Small intestine (tissue), 7 donors: Measurements from ENCODE around the gene XPO6. TPM values are rescaled to one million over a fixed set of nuclear protein-coding genes. Genes with fewer than 3 reads are reported as not detected.

Source experiments
- DNase-seq, 2 donors: peaks; one replicate each; pipeline versions ENCODE4 v3.0.0 to v3.0.0-alpha.2; 2013
- FAIRE-seq: peaks from 2 replicates; lab custom pipeline; 2012; peaks lifted over from hg19 to GRCh38; lab: Jason Lieb, UNC
- H3K27ac ChIP-seq, 3 donors: one replicate each; pipeline ENCODE4 v1.5.1; 2013; ENCODE audit warnings: low read length in 2 of 3, mild to moderate bottlenecking in 2 of 3, control low read depth in 1 of 3, inconsistent platforms in 1 of 3, low read depth in 1 of 3, moderate library complexity in 1 of 3
- H3K27me3 ChIP-seq, 3 donors: one replicate each; pipeline ENCODE4 v1.6.1; 2013; ENCODE audit warnings: low read length in 3 of 3, inconsistent platforms in 1 of 3; ENCODE audit not compliant: control insufficient read depth in 3 of 3, insufficient read depth in 3 of 3
- H3K36me3 ChIP-seq, 3 donors: one replicate each; pipeline ENCODE4 v1.6.1; 2013; ENCODE audit warnings: low read length in 3 of 3, inconsistent platforms in 1 of 3, low read depth in 1 of 3, mild to moderate bottlenecking in 1 of 3, moderate library complexity in 1 of 3; ENCODE audit not compliant: control insufficient read depth in 3 of 3, insufficient read depth in 2 of 3
- H3K4me1 ChIP-seq, 3 donors: one replicate each; pipeline ENCODE4 v1.6.1; 2013; ENCODE audit warnings: low read length in 2 of 3, inconsistent platforms in 1 of 3, low read depth in 1 of 3, mild to moderate bottlenecking in 1 of 3, moderate library complexity in 1 of 3; ENCODE audit not compliant: control insufficient read depth in 3 of 3, insufficient read depth in 2 of 3
- H3K4me3 ChIP-seq, 3 donors: one replicate each; pipeline ENCODE4 v1.5.1; 2013; ENCODE audit warnings: low read length in 3 of 3, control low read depth in 1 of 3, inconsistent platforms in 1 of 3, low read depth in 1 of 3, mild to moderate bottlenecking in 1 of 3, moderate library complexity in 1 of 3
- H3K9me3 ChIP-seq, 2 donors: one replicate each; pipeline ENCODE4 v1.6.1; 2013; ENCODE audit warnings: low read depth in 1 of 2, low read length in 1 of 2; ENCODE audit not compliant: control insufficient read depth in 2 of 2, insufficient read depth in 1 of 2
- WGBS, 3 donors: extraction: QIAGEN DNeasy Blood & Tissue Kit; methylation state at CpG; one replicate each; pipeline ENCODE4 v1.1.7; 2013; 5-methylcytosine and 5-hydroxymethylcytosine counted together
- polyA plus RNA-seq, 4 donors: library from polyadenylated mRNA; stranded (reverse) in 3 of 4; unstranded in 1 of 4; fragments of 200-250 nt in 3 of 4; fragments of 120-200 nt in 1 of 4; gene quantifications; one replicate each; pipeline versions ENCODE4 v1.2.1 to v1.2.3, GENCODE V29; 2013
- donor health status: healthy with polysubstance abuse.
- donor health status: control.
- donor health status: control.
- donor health status: Bipolar disorder and iron deficiency.
- donor health status: healthy.

Gene XPO6
- polyA plus RNA-seq, 4 donors, result 51.1 to 78.1 (median 56.7) TPM

DNA sequence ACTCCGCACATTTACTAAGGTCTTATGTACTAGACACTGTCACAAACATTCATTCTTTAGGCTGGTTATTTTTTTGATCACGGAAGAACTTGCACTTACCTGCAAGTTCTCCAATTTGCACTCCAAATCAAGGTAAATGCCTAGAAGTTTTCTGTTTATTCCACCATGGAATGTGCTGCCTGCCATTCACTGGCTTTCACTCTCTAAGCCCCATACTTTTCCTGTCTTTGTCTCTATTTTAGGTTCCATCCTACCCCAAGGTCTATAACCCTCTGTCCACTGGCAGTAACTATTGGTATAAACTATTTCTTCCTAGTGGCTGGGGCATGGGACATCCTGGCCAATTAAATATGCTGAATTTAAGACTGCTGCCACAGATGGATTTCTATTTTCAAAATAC lies 15.9 kb downstream of the XPO6 start:
- Histone ChIP-seq H3K4me1 (peaks cover 3 to 14% (median 3%) of the 10 kb centered on the region in 3 donors), H3K9me3 (no peaks in the 10 kb centered on the region), H3K27me3 (no peaks in the 10 kb centered on the region), H3K4me3 (no peak overlapping the region), H3K36me3 (peaks cover 4 to 15% (median 6%) of the 10 kb centered on the region in 3 donors), H3K27ac (no peak overlapping the region)
- no peak for DNase-seq
- WGBS, 3 donors, result 97 to 98% (median 98%) methylated on average over 2 of the region's 2 CpGs
- FAIRE-seq, result no peak

DNA sequence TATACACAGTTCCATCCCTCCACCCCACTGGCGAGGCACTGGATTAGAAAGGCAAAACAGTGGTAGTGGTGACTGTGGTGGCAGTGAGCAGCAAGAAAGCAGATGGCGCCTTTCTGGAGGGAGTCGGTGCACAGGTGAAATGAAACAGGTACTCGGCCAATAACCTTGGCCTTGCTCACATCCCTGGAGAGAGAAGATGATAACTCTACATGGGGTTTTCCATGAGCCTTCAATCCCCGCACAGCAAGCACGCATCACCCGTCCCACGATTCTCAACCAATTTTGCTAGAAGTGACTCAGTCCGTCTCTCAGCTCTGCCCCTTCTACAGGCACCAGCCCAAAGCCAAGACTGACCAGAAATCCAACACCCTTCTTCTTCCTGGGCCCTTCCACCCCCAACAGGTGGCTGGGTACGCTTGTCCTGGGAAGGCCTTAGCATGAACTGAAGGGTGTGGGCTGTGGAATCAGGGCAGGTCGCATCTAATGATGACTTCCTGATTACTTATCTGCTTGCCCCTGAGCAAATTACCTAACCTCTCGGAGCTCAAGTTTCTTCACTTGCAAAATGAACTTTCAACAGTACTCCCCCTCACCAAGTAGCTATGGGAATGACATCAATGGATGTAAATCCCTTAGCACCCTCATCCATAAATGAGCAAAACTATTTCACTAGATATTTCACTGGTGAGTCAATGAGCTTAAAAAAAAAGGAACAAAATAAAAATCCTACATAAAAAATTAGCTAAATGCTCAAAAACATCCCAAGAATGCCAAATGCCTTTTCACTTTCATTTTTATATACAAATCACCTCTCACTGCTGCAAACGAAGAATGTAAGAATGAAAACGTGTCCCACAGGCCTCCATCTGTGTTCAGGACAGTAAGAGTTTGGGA lies 18.0 kb downstream of the XPO6 start:
- WGBS, 3 donors, result 53 to 61% (median 57%) methylated on average over 14 of the region's 14 CpGs
- no peaks in the 10 kb centered on the region for H3K9me3 ChIP-seq
- H3K4me1 ChIP-seq, result peaks cover 3 to 16% (median 3%) of the 10 kb centered on the region in 3 donors
- H3K27me3 ChIP-seq, result no peaks in the 10 kb centered on the region
- H3K36me3 ChIP-seq, result peaks cover 2 to 20% (median 6%) of the 10 kb centered on the region in 3 donors
- no peak for FAIRE-seq
- H3K27ac ChIP-seq, result peak overlapping the region in 2 of 3 donors; percentile 59 to 72
- peak in 1 of 2 donors; percentile 66 for DNase-seq
- no peak overlapping the region for H3K4me3 ChIP-seq

DNA sequence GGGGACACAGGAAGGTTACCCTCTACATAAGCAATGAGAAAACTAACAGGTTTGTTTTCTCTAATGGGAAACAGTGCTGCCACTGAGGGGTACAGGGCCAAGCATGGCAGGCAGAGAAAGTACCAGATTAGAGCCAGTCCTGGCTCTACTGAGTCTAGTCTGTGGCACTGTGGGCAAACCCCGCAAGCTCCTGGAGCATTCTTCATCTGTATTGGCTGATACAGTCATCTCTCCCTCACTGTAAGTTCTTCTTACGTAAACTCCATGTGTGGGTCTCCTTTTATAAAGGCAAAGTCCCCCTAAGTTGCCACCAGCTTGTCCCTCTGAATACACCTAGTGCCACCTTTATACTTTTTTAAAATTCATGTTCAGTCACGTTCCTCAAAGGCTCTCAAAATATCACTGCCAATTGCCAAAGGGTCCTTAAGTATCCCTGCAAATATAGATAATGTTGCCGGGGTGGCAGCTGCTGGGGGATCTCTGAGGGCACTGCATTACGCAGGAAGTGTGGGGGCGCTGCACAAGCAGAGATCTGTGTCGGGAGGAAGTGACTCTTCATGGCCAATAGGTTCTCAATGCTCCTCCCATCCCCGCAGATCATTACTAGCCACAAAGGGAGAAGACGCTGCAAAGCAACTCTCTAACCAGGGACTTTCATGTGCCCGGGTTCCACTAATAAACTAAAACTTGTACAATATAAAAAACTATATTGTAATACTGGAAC lies 18.8 kb downstream of the XPO6 start:
- H3K36me3 ChIP-seq, result peaks cover 2 to 20% (median 6%) of the 10 kb centered on the region in 3 donors
- 71 to 83% (median 71%) methylated on average over 10 of the region's 10 CpGs for whole genome bisulfite sequencing, 3 donors
- H3K27ac ChIP-seq, result peak overlapping the region in 2 of 3 donors; percentile 22 to 72
- no peaks in the 10 kb centered on the region for H3K27me3 ChIP-seq
- DNase-seq (peak in 1 of 2 donors; percentile 56), FAIRE-seq (no peak)
- H3K4me3 ChIP-seq, result no peak overlapping the region
- H3K4me1 ChIP-seq, result peaks cover 3 to 16% (median 3%) of the 10 kb centered on the region in 3 donors
- H3K9me3 ChIP-seq, result no peaks in the 10 kb centered on the region

GRCh38 chr16:28191364-28191960 lies 20.3 kb downstream of the XPO6 start:
- DNase-seq (no peak), FAIRE-seq (no peak)
- H3K27me3 ChIP-seq, result no peaks in the 10 kb centered on the region
- no peak overlapping the region for H3K4me3 ChIP-seq
- H3K9me3 ChIP-seq, result no peaks in the 10 kb centered on the region
- peaks cover 3 to 24% (median 3%) of the 10 kb centered on the region in 3 donors for H3K4me1 ChIP-seq
- WGBS, 3 donors, result 59 to 75% (median 62%) methylated on average over 3 of the region's 3 CpGs
- H3K27ac ChIP-seq, result no peak overlapping the region
- peaks cover 2 to 18% (median 6%) of the 10 kb centered on the region in 3 donors for H3K36me3 ChIP-seq

DNA sequence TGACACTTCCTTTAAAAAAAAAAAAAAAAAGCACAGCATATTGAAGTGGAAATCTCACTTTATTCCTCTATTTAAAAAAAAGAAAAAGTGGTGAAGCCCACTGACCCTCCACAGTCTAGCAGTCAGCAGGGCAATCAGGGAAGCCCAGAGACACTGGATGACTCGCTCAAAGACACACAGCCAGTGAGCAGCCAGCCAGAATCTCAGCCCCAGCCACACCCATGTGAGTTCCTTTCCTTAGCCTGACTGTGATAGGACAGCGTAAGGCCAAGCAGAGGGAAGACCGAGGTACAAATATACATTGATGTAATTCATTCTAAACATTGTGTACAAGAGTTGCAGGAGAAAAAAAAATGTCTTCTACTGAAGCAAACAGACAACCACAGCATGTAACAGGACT lies 22.5 kb downstream of the XPO6 start:
- FAIRE-seq (no peak), DNase-seq (peak in 1 of 2 donors; percentile 44)
- H3K27ac ChIP-seq, result peak overlapping the region in 1 of 3 donors; percentile 53
- H3K4me3 ChIP-seq, result no peak overlapping the region
- peaks cover 0 to 18% (median 6%) of the 10 kb centered on the region in 3 donors for H3K36me3 ChIP-seq
- no peaks in the 10 kb centered on the region for H3K27me3 ChIP-seq
- H3K9me3 ChIP-seq, result no peaks in the 10 kb centered on the region
- peaks cover 3 to 21% (median 3%) of the 10 kb centered on the region in 3 donors for H3K4me1 ChIP-seq
- 63 to 74% (median 66%) methylated on average over 3 of the region's 3 CpGs for WGBS, 3 donors

DNA sequence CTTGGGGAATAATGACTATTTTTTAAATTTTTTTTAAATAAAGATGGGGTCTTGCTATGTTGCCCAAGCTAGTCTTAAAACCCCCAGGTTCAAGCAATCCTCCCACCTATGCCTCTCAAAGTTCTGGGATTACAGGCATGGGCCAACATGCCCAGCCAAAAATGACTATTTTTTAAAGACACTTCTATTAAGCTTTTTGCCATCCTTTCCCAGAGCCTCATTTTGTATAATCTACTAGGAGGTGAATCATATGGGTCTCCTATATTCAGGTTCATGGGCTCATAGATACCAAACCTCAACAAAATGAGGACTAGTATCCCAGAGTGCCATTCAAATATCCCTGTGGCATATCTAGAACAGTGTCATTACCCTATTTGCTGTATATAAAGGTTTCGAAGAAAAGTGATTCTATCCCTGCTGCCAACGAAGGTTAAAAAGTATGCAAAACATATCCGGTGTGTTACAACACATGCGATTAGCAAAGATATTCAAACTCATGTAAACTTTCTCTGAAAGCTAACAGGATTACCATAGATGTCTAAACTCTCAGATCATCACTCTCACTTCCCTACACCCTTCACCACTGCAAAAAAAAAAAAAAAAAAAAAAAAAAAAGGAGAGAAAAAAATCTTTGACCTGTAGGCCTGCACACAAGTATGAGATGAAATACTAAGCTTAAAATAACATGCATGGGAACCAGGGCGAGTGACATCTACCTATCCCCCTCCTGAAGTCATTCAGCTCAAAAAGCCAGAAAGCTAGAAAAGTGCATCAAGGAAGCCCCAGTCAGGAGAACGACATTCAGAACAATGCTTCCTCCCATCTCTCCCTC lies 23.5 kb downstream of the XPO6 start:
- Histone ChIP-seq H3K27me3 (no peaks in the 10 kb centered on the region), H3K4me1 (peaks cover 0 to 19% (median 5%) of the 10 kb centered on the region in 3 donors), H3K27ac (peak overlapping the region in 1 of 3 donors; percentile 56), H3K4me3 (peak overlapping the region in 1 of 3 donors; percentile 9), H3K36me3 (peaks cover 0 to 13% (median 6%) of the 10 kb centered on the region in 3 donors), H3K9me3 (no peaks in the 10 kb centered on the region)
- WGBS, 3 donors, result 61 to 85% (median 81%) methylated on average over 6 of the region's 6 CpGs
- no peak for FAIRE-seq
- DNase-seq, result no peak

GRCh38 chr16:28187595-28188004 lies 24.2 kb downstream of the XPO6 start:
- 59 to 78% (median 67%) methylated on average over 2 of the region's 2 CpGs for WGBS, 3 donors
- Histone ChIP-seq H3K36me3 (peaks cover 0 to 11% (median 6%) of the 10 kb centered on the region in 3 donors), H3K27me3 (no peaks in the 10 kb centered on the region), H3K27ac (peak overlapping the region in 1 of 3 donors; percentile 67), H3K4me1 (peaks cover 0 to 15% (median 5%) of the 10 kb centered on the region in 3 donors), H3K9me3 (no peaks in the 10 kb centered on the region), H3K4me3 (no peak overlapping the region)
- FAIRE-seq (no peak), DNase-seq (peak in 1 of 2 donors; percentile 19)
